HG03097 (cell line): ENCODE data around the gene R3HDM4.

Source experiments
- ATAC-seq: cut with Tn5 transposase; IDR thresholded peaks from one replicate; pipeline ENCODE4 v1.9.1; 2021; ENCODE audit not compliant: unreplicated experiment, low FRiP score

Gene R3HDM4

GRCh38 chr19:932648-933552 lies 19.9 kb upstream of the R3HDM4 start:
- no peak for ATAC-seq

GRCh38 chr19:931860-932647 lies 19.0 kb upstream of the R3HDM4 start:
- ATAC-seq, result no peak

- no peak for ATAC-seq
Observed at GRCh38 chr19:929891-930258, 16.9 kb upstream of the R3HDM4 start.

GRCh38 chr19:929203-929890 lies 16.3 kb upstream of the R3HDM4 start:
- no peak for ATAC-seq

GRCh38 chr19:928471-929202 lies 15.6 kb upstream of the R3HDM4 start:
- ATAC-seq, result no peak

- no peak for ATAC-seq
Observed at GRCh38 chr19:927780-928401, 14.9 kb upstream of the R3HDM4 start.

GRCh38 chr19:927351-927779 lies 14.3 kb upstream of the R3HDM4 start:
- ATAC-seq, result no peak

- ATAC-seq, result no peak
Observed at GRCh38 chr19:926589-927350, 13.8 kb upstream of the R3HDM4 start.

GRCh38 chr19:926323-926588 lies 13.2 kb upstream of the R3HDM4 start:
- ATAC-seq, result no peak

- peak; percentile 53 for ATAC-seq
Observed at GRCh38 chr19:925526-926322, 12.7 kb upstream of the R3HDM4 start, which contains the start of gene ARID3A. Gene ARID3A (plus strand): TSS chr19:926035. CDS start chr19:929529, 3,494 bp downstream.

- peak; percentile 37 for ATAC-seq
Observed at GRCh38 chr19:925087-925525, 12.1 kb upstream of the R3HDM4 start.

GRCh38 chr19:924553-925086 lies 11.6 kb upstream of the R3HDM4 start:
- ATAC-seq, result no peak

- no peak for ATAC-seq
Observed at GRCh38 chr19:920051-920864, 7.2 kb upstream of the R3HDM4 start.

- no peak for ATAC-seq
Observed at GRCh38 chr19:919199-920050, 6.4 kb upstream of the R3HDM4 start.

GRCh38 chr19:918481-919198 lies 5.6 kb upstream of the R3HDM4 start:
- no peak for ATAC-seq

GRCh38 chr19:918152-918437 lies 5.1 kb upstream of the R3HDM4 start:
- no peak for ATAC-seq
